Neutrophil (primary cell): ENCODE data around the gene SH3RF3.

Source experiments
- H3K27ac ChIP-seq: fragments of 200-600 bp; sonication (generic); 2 replicates; pipeline ENCODE4 v1.5.1; 2016; ENCODE audit warnings: mild to moderate bottlenecking, moderate library complexity
- H3K27me3 ChIP-seq: fragments of 200-600 bp; sonication (generic); 2 replicates; pipeline ENCODE4 v1.6.0; 2016; ENCODE audit warnings: mild to moderate bottlenecking
- H3K36me3 ChIP-seq: fragments of 200-600 bp; sonication (generic); 2 replicates; pipeline ENCODE4 v1.5.1; 2017
- H3K4me1 ChIP-seq, 2 experiments: fragments of 200-600 bp in 1 of 2; sonication (generic) in 1 of 2; 1 replicate in 1 of 2; 2 replicates in 1 of 2; pipeline versions ENCODE4 v1.5.1 to v1.6.1; 2013 to 2016; ENCODE audit warnings: low read depth in 1 of 2, low read length in 1 of 2, mild to moderate bottlenecking in 1 of 2, moderate library complexity in 1 of 2; ENCODE audit not compliant: control insufficient read depth in 1 of 2, insufficient read depth in 1 of 2
- H3K4me3 ChIP-seq, 2 experiments: fragments of 200-600 bp in 1 of 2; sonication (generic) in 1 of 2; 1 replicate in 1 of 2; 2 replicates in 1 of 2; pipeline ENCODE4 v1.5.1; 2013 to 2016; ENCODE audit warnings: low read depth in 1 of 2, low read length in 1 of 2, mild to moderate bottlenecking in 1 of 2, moderate library complexity in 1 of 2
- H3K9me3 ChIP-seq: fragments of 200-600 bp; sonication (generic); 2 replicates; pipeline ENCODE4 v1.5.1; 2016
- TF ChIP-seq, protein P1 (sequence below): fragments of 200-600 bp; sonication (generic); IDR thresholded peaks from 2 replicates; pipeline ENCODE4 v1.5.1; 2016; ENCODE audit warnings: antibody characterized with exemption

The SH3RF3 gene

DNA sequence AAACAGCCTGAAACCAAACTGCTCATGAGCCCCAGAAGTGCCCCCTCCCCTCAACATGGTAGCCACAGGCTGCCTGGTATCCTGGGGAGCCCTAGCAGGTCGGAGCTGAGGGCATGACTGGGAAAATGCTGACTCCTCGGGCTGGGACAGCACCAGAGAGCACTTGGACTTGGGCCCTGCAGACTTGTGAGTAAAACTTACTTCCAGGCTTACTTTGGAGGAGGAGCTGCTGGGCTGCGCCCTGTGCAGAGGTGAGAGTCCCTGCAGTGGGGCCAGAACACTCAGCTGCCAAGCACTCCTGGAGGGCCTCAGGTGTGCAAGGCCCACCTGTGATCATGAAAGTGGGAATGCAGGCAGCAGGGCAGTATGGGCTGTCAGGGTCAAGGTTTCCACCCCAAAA lies 365.3 kb downstream of the SH3RF3 start:
- Histone ChIP-seq H3K4me1 (no peaks in the 10 kb centered on the region), H3K27ac (no peak overlapping the region), H3K9me3 (no peaks in the 10 kb centered on the region), H3K36me3 (peaks cover 18% of the 10 kb centered on the region), H3K27me3 (no peaks in the 10 kb centered on the region), H3K4me3 (no peak overlapping the region)
- TF ChIP-seq, protein P1, sequence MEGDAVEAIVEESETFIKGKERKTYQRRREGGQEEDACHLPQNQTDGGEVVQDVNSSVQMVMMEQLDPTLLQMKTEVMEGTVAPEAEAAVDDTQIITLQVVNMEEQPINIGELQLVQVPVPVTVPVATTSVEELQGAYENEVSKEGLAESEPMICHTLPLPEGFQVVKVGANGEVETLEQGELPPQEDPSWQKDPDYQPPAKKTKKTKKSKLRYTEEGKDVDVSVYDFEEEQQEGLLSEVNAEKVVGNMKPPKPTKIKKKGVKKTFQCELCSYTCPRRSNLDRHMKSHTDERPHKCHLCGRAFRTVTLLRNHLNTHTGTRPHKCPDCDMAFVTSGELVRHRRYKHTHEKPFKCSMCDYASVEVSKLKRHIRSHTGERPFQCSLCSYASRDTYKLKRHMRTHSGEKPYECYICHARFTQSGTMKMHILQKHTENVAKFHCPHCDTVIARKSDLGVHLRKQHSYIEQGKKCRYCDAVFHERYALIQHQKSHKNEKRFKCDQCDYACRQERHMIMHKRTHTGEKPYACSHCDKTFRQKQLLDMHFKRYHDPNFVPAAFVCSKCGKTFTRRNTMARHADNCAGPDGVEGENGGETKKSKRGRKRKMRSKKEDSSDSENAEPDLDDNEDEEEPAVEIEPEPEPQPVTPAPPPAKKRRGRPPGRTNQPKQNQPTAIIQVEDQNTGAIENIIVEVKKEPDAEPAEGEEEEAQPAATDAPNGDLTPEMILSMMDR: no peak

DNA sequence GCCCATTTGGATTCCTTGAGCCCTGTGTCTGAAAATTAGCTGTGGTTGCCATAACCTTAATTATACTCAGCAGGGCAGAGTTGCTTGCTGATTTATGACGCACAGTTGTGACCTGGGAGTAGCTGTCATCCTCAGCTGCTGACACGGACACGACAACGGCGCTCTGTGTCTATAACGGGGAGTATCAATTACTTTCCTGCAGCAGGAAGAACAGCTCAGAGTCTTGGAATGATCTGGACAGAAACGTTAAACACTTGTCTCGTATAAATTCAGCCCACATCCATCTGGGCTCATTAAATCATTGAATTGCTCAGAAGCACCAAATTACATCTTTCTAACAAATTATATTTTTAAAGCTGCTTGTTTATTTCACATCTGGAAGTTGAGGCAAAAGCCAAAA lies 368.5 kb downstream of the SH3RF3 start:
- TF ChIP-seq, protein P1: no peak
- H3K4me3 ChIP-seq: no peak overlapping the region

DNA sequence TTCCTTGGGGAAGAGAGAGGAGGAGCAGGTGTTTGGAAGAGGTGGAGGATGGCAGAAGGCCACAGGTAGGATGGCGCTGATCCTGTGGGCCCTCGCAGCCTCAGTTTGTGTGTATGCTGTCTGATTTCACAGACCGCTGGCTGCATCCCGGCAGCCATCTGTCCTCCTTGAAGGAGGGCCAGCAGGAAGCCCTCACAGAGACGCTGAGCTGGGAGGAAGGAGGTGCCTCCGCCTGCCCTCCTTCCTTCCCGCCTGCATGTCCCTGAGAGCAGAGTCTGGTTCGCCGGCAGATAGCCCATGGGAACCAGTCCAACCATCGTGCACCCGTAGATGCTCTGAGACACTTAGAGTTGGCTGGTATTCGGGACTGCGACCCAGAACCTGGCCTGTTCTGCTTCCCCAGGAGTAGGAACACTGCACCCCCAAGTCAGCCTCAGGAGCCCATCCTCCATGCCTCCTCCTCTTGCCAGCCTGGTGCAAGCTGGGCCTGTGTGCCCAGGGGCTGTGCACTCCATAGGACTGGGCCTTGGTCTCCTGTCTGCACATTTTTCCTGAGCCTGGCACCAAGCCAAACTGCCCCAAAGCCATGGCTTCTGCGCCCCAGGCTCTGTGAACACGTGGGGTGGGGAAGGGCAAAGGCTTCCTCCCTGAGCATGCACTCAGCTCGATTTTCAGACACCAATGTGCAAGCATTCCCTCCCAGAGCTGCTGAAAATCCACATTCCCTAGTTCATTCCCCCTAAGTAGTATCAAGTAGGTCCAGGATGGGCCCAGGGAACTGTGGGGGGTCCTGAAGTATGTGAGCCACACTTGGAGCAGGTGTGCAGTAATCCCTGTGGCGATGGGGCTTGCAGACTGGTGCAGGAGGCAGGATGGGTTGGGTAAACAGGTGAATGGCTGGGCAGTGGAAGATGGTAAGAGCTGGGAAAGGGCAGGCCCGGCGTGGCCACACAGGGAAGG lies 369.2 kb downstream of the SH3RF3 start:
- H3K27ac ChIP-seq: no peak overlapping the region
- H3K4me3 ChIP-seq: no peak overlapping the region
- peaks cover 9% of the 10 kb centered on the region for H3K36me3 ChIP-seq
- no peaks in the 10 kb centered on the region for H3K9me3 ChIP-seq
- H3K4me1 ChIP-seq: no peaks in the 10 kb centered on the region
- TF ChIP-seq, protein P1: no peak
- H3K27me3 ChIP-seq: no peaks in the 10 kb centered on the region

More for the DNA sequence above, 368.5 kb downstream of the SH3RF3 start:
- Histone ChIP-seq H3K27ac (no peak overlapping the region), H3K27me3 (no peaks in the 10 kb centered on the region), H3K9me3 (no peaks in the 10 kb centered on the region), H3K4me1 (no peaks in the 10 kb centered on the region), H3K36me3 (peaks cover 16% of the 10 kb centered on the region)

DNA sequence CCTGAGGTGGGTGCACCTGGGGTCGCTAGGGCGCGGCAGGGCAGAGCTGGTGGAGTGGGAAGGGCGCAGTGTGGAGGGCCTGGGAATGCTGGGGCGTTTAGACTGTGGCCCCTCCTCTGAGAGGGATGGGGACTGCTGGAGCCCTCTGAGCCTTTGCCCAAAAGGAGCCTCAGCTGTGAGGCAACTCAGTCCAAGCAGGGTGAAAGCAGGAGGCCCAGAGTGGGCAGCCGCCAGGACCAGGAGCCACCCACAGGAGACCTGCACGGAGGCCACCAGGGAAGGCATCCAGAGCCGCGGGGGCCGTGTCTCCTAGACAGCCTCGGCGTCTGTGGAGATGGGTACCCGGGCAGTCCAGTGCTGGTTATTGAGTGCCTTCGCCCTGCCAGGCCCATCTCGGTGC lies 369.9 kb downstream of the SH3RF3 start:
- no peaks in the 10 kb centered on the region for H3K9me3 ChIP-seq

DNA sequence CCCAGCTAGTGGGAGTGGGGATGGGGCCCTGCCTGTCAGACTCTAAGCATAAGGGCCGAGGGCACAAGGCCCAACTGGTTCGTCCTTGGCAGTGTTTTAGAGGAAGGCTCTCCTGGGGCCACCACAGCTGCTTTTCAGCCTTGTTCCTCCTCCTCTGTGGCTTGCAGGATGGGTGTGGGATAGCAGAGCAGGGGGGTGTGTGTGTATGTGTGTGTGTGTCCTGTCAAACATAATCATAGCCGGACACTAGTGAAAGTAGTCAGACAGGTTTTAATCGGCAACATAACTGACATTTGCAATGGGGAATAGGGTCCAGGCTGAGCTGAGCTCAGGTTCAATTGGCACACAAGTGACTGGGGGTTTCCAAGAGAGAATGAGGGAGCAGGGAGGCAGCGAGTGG lies 370.6 kb downstream of the SH3RF3 start:
- Histone ChIP-seq H3K27ac (no peak overlapping the region), H3K4me3 (no peak overlapping the region), H3K9me3 (no peaks in the 10 kb centered on the region), H3K27me3 (no peaks in the 10 kb centered on the region), H3K4me1 (no peaks in the 10 kb centered on the region), H3K36me3 (peaks cover 8% of the 10 kb centered on the region)
- TF ChIP-seq, protein P1: no peak

More for the DNA sequence above, 369.9 kb downstream of the SH3RF3 start:
- Histone ChIP-seq H3K27ac (no peak overlapping the region), H3K4me3 (no peak overlapping the region), H3K36me3 (peaks cover 8% of the 10 kb centered on the region), H3K4me1 (no peaks in the 10 kb centered on the region), H3K27me3 (no peaks in the 10 kb centered on the region)
- TF ChIP-seq, protein P1: no peak
